GM23248 (cell line): Measurements from ENCODE around the gene DEPDC1.

Experiments used
- EZH2 ChIP-seq: fragments of 200-600 bp; sonication (generic); IDR thresholded peaks from 2 replicates; pipeline ENCODE4 v1.6.1; 2018; ENCODE audit warnings: antibody characterized with exemption, mild to moderate bottlenecking; ENCODE audit not compliant: insufficient read depth, poor library complexity, severe bottlenecking
- EZH2phosphoT487 ChIP-seq: fragments of 200-600 bp; sonication (generic); IDR thresholded peaks from 2 replicates; pipeline ENCODE4 v1.6.1; 2018; ENCODE audit warnings: antibody characterized with exemption, moderate library complexity, mild to moderate bottlenecking, low read depth; ENCODE audit not compliant: insufficient read depth

- no peak for TF ChIP-seq EZH2
- TF ChIP-seq EZH2phosphoT487 = no peak
Measured at GRCh38 chr1:68497358-68497698, 446 bp upstream of the DEPDC1 start.
